Measurements from ENCODE around the gene SYT17.
A peak's percentile ranks its signal among the peaks of the same experiment; 100 is the strongest.
"Not testable (repeated sequence)": the region's sequence is repeated elsewhere in the genome, so short reads cannot be mapped to it uniquely, and the experiment has no call there.

Gene SYT17

GRCh38 chr16:19173059-19173458 is 5.0 kb downstream of the SYT17 start:
- FAIRE-seq: no peak
- DNase-seq (ENCODE audit: insufficient read length, low spot score): no peak

GRCh38 chr16:19173649-19174383 is 5.8 kb downstream of the SYT17 start:
- DNase-seq (ENCODE audit: insufficient read length, low spot score) (no peak), FAIRE-seq (no peak)

- DNase-seq (ENCODE audit: insufficient read length, low spot score) (no peak), FAIRE-seq (no peak)
Observed at GRCh38 chr16:19174478-19174877, 6.4 kb downstream of the SYT17 start.

- FAIRE-seq (no peak), DNase-seq (ENCODE audit: insufficient read length, low spot score) (no peak)
Observed at GRCh38 chr16:19175492-19176262, 7.6 kb downstream of the SYT17 start.

GRCh38 chr16:19177111-19177739 is 9.2 kb downstream of the SYT17 start:
- FAIRE-seq (no peak), DNase-seq (ENCODE audit: insufficient read length, low spot score) (no peak)

- DNase-seq (ENCODE audit: insufficient read length, low spot score) (peak; percentile 76), FAIRE-seq (peak; percentile 78)
Observed at GRCh38 chr16:19179546-19180490, 11.8 kb downstream of the SYT17 start.

GRCh38 chr16:19180741-19181140 is 12.7 kb downstream of the SYT17 start:
- no peak for DNase-seq (ENCODE audit: insufficient read length, low spot score)
- no peak for FAIRE-seq

GRCh38 chr16:19182481-19182880 is 14.4 kb downstream of the SYT17 start:
- DNase-seq (ENCODE audit: insufficient read length, low spot score): no peak
- no peak for FAIRE-seq

- no peak for FAIRE-seq
- no peak for DNase-seq (ENCODE audit: insufficient read length, low spot score)
Observed at GRCh38 chr16:19183187-19183586, 15.1 kb downstream of the SYT17 start.

- DNase-seq (ENCODE audit: insufficient read length, low spot score) (no peak), FAIRE-seq (no peak)
Observed at GRCh38 chr16:19184823-19185509, 16.9 kb downstream of the SYT17 start.

- DNase-seq (ENCODE audit: insufficient read length, low spot score) (no peak), FAIRE-seq (no peak)
Observed at GRCh38 chr16:19185510-19185851, 17.4 kb downstream of the SYT17 start.

GRCh38 chr16:19186408-19186807 is 18.4 kb downstream of the SYT17 start:
- FAIRE-seq (no peak), DNase-seq (ENCODE audit: insufficient read length, low spot score) (no peak)

- not testable (repeated sequence) for DNase-seq (ENCODE audit: insufficient read length, low spot score); FAIRE-seq
Observed at GRCh38 chr16:19187961-19188360, 19.9 kb downstream of the SYT17 start.

- no peak for DNase-seq (ENCODE audit: insufficient read length, low spot score)
- no peak for FAIRE-seq
Observed at GRCh38 chr16:19188406-19188805, 20.4 kb downstream of the SYT17 start.

- FAIRE-seq (no peak), DNase-seq (ENCODE audit: insufficient read length, low spot score) (no peak)
Observed at GRCh38 chr16:19192865-19193264, 24.8 kb downstream of the SYT17 start.

GRCh38 chr16:19196871-19197270 is 28.8 kb downstream of the SYT17 start:
- DNase-seq (ENCODE audit: insufficient read length, low spot score): no peak
- no peak for FAIRE-seq

GRCh38 chr16:19203374-19203966 is 35.4 kb downstream of the SYT17 start:
- no peak for DNase-seq (ENCODE audit: insufficient read length, low spot score)
- no peak for FAIRE-seq

- DNase-seq (ENCODE audit: insufficient read length, low spot score) (peak; percentile 22), FAIRE-seq (peak; percentile 77)
Observed at GRCh38 chr16:19210280-19210924, 42.4 kb downstream of the SYT17 start.

GRCh38 chr16:19210968-19211367 is 42.9 kb downstream of the SYT17 start:
- DNase-seq (ENCODE audit: insufficient read length, low spot score) (no peak), FAIRE-seq (no peak)

Measured in GM19239 (cell line).